Right atrium auricular region (tissue), 2 donors: ENCODE data around the gene PRR5. TPM values are rescaled to one million over a fixed set of nuclear protein-coding genes. Genes with fewer than 3 reads are reported as not detected.

Experiments
- DNase-seq: peaks from one replicate; pipeline ENCODE4 v3.0.0-alpha.2; 2019; ENCODE audit warnings: low spot score
- H3K27ac ChIP-seq, 2 donors: fragments of 200-600 bp; sonication (generic); 1 replicate in 1 of 2; 2 replicates in 1 of 2; pipeline ENCODE4 v1.5.1; 2016 to 2019
- H3K27me3 ChIP-seq, 2 donors: fragments of 200-600 bp; sonication (generic); one replicate each; pipeline versions ENCODE4 v1.5.1 to v1.6.0; 2017 to 2019
- H3K36me3 ChIP-seq: fragments of 200-600 bp; sonication (generic); one replicate; pipeline ENCODE4 v1.5.1; 2016
- H3K4me1 ChIP-seq, 2 donors: fragments of 200-600 bp; sonication (generic); one replicate each; pipeline versions ENCODE4 v1.5.1 to v1.6.0; 2017 to 2019
- H3K4me3 ChIP-seq, 2 donors: fragments of 200-600 bp; sonication (generic); 1 replicate in 1 of 2; 2 replicates in 1 of 2; pipeline ENCODE4 v1.5.1; 2017 to 2019; ENCODE audit warnings: mild to moderate bottlenecking in 1 of 2, moderate library complexity in 1 of 2
- H3K9me3 ChIP-seq, 2 donors: fragments of 200-600 bp; sonication (generic); one replicate each; pipeline ENCODE4 v1.5.1; 2019
- CTCF ChIP-seq, 2 donors: fragments of 200-600 bp; sonication (generic); IDR thresholded peaks; one replicate each; pipeline ENCODE4 v1.5.1; 2019; ENCODE audit warnings: antibody characterized with exemption in 2 of 2
- total RNA-seq, 2 donors: library from RNA; depleted of rRNA; stranded (reverse); fragments of >200 nt; gene quantifications; one replicate each; pipeline ENCODE4 v1.1.0, GENCODE V29; 2016

PRR5 gene
- total RNA-seq, 2 donors from 2014 or later, result 10.5 to 12.1 TPM

- no peak for DNase-seq
- no peak for TF ChIP-seq CTCF (IDR thresholded peaks at IDR 0.05)
- Histone ChIP-seq H3K4me3 (no peak overlapping the region), H3K9me3 (no peaks in the 10 kb centered on the region), H3K36me3 (no peaks in the 10 kb centered on the region), H3K4me1 (peaks cover 0 to 2% of the 10 kb centered on the region in 2 donors), H3K27ac (no peak overlapping the region), H3K27me3 (no peaks in the 10 kb centered on the region)
These were observed 56.5 kb downstream of the PRR5 start for GRCh38 chr22:44758344-44758973.

- no peak for DNase-seq
- no peaks in the 10 kb centered on the region for H3K9me3 ChIP-seq
- no peak for TF ChIP-seq CTCF (IDR thresholded peaks at IDR 0.05)
- H3K27me3 ChIP-seq, result no peaks in the 10 kb centered on the region
- H3K36me3 ChIP-seq, result no peaks in the 10 kb centered on the region
- H3K27ac ChIP-seq, result no peak overlapping the region
- no peak overlapping the region for H3K4me3 ChIP-seq
- no peaks in the 10 kb centered on the region for H3K4me1 ChIP-seq
These were observed 57.0 kb downstream of the PRR5 start for GRCh38 chr22:44759001-44759400.

- TF ChIP-seq CTCF (IDR thresholded peaks at IDR 0.05), result no peak
- Histone ChIP-seq H3K4me3 (no peak overlapping the region), H3K36me3 (no peaks in the 10 kb centered on the region), H3K9me3 (no peaks in the 10 kb centered on the region), H3K27me3 (no peaks in the 10 kb centered on the region), H3K4me1 (no peaks in the 10 kb centered on the region), H3K27ac (no peak overlapping the region)
- DNase-seq, result no peak
These were observed 57.7 kb downstream of the PRR5 start for GRCh38 chr22:44759430-44760310.

- no peaks in the 10 kb centered on the region for H3K9me3 ChIP-seq
- H3K27me3 ChIP-seq, result no peaks in the 10 kb centered on the region
- no peak for TF ChIP-seq CTCF (IDR thresholded peaks at IDR 0.05)
- no peaks in the 10 kb centered on the region for H3K36me3 ChIP-seq
- no peaks in the 10 kb centered on the region for H3K4me1 ChIP-seq
- no peak overlapping the region for H3K27ac ChIP-seq
- H3K4me3 ChIP-seq, result no peak overlapping the region
- DNase-seq, result no peak
These were observed 58.5 kb downstream of the PRR5 start for GRCh38 chr22:44760476-44760875.

GRCh38 chr22:44761025-44761424 is 59.0 kb downstream of the PRR5 start:
- H3K4me1 ChIP-seq, result no peaks in the 10 kb centered on the region
- no peak for DNase-seq
- TF ChIP-seq CTCF (IDR thresholded peaks at IDR 0.05), result no peak
- H3K9me3 ChIP-seq, result no peaks in the 10 kb centered on the region
- no peak overlapping the region for H3K4me3 ChIP-seq
- no peaks in the 10 kb centered on the region for H3K36me3 ChIP-seq
- no peak overlapping the region for H3K27ac ChIP-seq
- no peaks in the 10 kb centered on the region for H3K27me3 ChIP-seq
